Mesendoderm (in vitro differentiated cells): ENCODE results near the gene TRPM8.
"Not testable (repeated sequence)": the region's sequence is repeated elsewhere in the genome, so short reads cannot be mapped to it uniquely, and the experiment has no call there.

Source experiments
- DNase-seq: peaks from one replicate; pipeline ENCODE4 v3.0.0; 2013
- H2AK5ac ChIP-seq: 2 replicates; pipeline ENCODE4 v1.6.1; 2013; ENCODE audit warnings: low read length, inconsistent platforms
- H2BK120ac ChIP-seq: 2 replicates; pipeline ENCODE4 v1.6.1; 2013; ENCODE audit warnings: low read depth, mild to moderate bottlenecking, low read length, moderate library complexity, mixed read lengths
- H2BK15ac ChIP-seq: replicated peaks from 2 replicates; pipeline ENCODE4 v1.6.1; 2013; ENCODE audit warnings: low read depth, mild to moderate bottlenecking, moderate library complexity
- H2BK5ac ChIP-seq: 2 replicates; pipeline ENCODE4 v1.6.1; 2013; ENCODE audit warnings: low read length, inconsistent platforms
- H3K18ac ChIP-seq: 2 replicates; pipeline ENCODE4 v1.6.1; 2013; ENCODE audit warnings: mild to moderate bottlenecking, low read length, mixed read lengths
- H3K23ac ChIP-seq: one replicate; pipeline ENCODE4 v1.6.1; 2013; ENCODE audit warnings: low read length
- H3K27ac ChIP-seq: 2 replicates; pipeline ENCODE4 v1.5.1; 2013; ENCODE audit warnings: low read depth, mild to moderate bottlenecking, inconsistent platforms, low read length, moderate library complexity
- H3K27me3 ChIP-seq: 2 replicates; pipeline ENCODE4 v1.6.1; 2013; ENCODE audit warnings: low read length, control low read depth, mild to moderate bottlenecking, inconsistent platforms; ENCODE audit not compliant: insufficient read depth, poor library complexity
- H3K36me3 ChIP-seq: 2 replicates; pipeline ENCODE4 v1.6.1; 2013; ENCODE audit warnings: low read length, inconsistent platforms; ENCODE audit not compliant: control insufficient read depth, insufficient read depth
- H3K4ac ChIP-seq: one replicate; pipeline ENCODE4 v1.6.1; 2013; ENCODE audit warnings: low read depth, mild to moderate bottlenecking, low read length, moderate library complexity
- H3K4me1 ChIP-seq: 2 replicates; pipeline ENCODE4 v1.6.1; 2013; ENCODE audit warnings: low read depth, low read length, inconsistent platforms; ENCODE audit not compliant: control insufficient read depth
- H3K4me2 ChIP-seq: 2 replicates; pipeline ENCODE4 v1.6.1; 2013; ENCODE audit warnings: low read length
- H3K4me3 ChIP-seq: 2 replicates; pipeline ENCODE4 v1.5.1; 2013; ENCODE audit warnings: mild to moderate bottlenecking, low read length
- H3K56ac ChIP-seq: one replicate; pipeline ENCODE4 v1.6.1; 2013; ENCODE audit warnings: low read length
- H3K79me1 ChIP-seq: 2 replicates; pipeline ENCODE4 v1.6.1; 2013; ENCODE audit warnings: low read length, inconsistent platforms
- H3K79me2 ChIP-seq: 2 replicates; pipeline ENCODE4 v1.6.1; 2013; ENCODE audit warnings: mild to moderate bottlenecking, low read length; ENCODE audit not compliant: control insufficient read depth, insufficient read depth
- H3K9ac ChIP-seq: 2 replicates; pipeline ENCODE4 v1.6.1; 2013; ENCODE audit warnings: low read length, inconsistent platforms
- H4K5ac ChIP-seq: one replicate; pipeline ENCODE4 v1.6.1; 2013; ENCODE audit warnings: low read length
- H4K8ac ChIP-seq: one replicate; pipeline ENCODE4 v1.6.1; 2013; ENCODE audit warnings: low read depth, mild to moderate bottlenecking, control low read depth, low read length, moderate library complexity
- WGBS: extraction: QIAGEN DNeasy Blood & Tissue Kit; methylation state at CpG from one replicate; pipeline ENCODE4 v1.1.7; 2013; ENCODE audit warnings: low lambda C conversion rate, missing lambda C conversion rate; ENCODE audit not compliant: insufficient coverage; ENCODE audit errors: extremely low coverage; 5-methylcytosine and 5-hydroxymethylcytosine counted together

TRPM8 gene

DNA sequence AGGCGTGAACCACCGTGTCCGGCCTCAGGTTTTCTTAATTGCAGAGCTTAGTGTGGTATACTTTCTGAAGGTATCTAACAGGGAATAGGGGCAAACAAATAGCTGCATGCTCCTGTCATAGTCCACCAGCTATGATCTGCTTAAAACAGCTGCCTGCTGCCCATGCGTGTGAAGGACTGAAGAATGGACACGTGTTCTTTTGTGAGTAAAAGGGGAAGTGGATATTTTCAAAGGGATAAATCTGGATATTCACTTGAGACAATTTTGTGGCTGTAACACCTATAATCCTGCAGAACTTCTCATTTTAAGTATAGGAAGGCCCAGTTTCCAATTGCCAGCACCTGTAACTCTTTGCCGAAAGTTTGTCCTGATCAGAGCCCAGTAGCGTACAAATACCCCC, 44.7 kb downstream of the TRPM8 start:
- Histone ChIP-seq H2AK5ac (no peak overlapping the region), H3K4ac (no peak overlapping the region), H3K56ac (no peak overlapping the region), H4K5ac (no peak overlapping the region), H2BK5ac (no peak overlapping the region), H3K36me3 (no peaks in the 10 kb centered on the region), H3K4me2 (no peak overlapping the region), H3K79me1 (no peaks in the 10 kb centered on the region), H3K4me1 (no peaks in the 10 kb centered on the region), H3K9ac (no peak overlapping the region), H2BK15ac (no peak overlapping the region), H3K18ac (no peak overlapping the region), H4K8ac (no peak overlapping the region), H3K79me2 (no peaks in the 10 kb centered on the region), H3K4me3 (no peak overlapping the region), H3K27me3 (no peaks in the 10 kb centered on the region), H2BK120ac (no peak overlapping the region), H3K27ac (no peak overlapping the region), H3K23ac (no peak overlapping the region)
- no CpG with 5 or more reads among the region's 7 CpGs for WGBS
- DNase-seq: no peak

DNA sequence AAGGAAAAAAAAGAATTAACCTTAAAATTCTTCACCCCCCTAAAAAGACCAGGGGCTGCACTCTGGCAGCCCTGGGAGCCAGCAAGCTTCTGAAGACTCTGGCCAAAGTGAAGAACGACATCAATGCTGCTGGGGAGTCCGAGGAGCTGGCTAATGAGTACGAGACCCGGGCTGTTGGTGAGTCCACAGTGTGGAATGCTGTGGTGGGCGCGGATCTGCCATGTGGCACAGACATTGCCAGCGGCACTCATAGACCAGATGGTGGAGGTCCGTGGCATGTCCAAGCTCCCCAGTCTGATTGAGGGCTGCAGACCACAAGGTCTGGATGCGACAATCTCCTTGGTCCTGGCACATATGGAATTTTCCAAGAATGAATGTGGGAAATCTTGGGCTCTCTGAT, 47.4 kb downstream of the TRPM8 start:
- Histone ChIP-seq H2BK120ac (no peak overlapping the region), H3K27me3 (no peaks in the 10 kb centered on the region), H3K79me2 (no peaks in the 10 kb centered on the region), H4K5ac (no peak overlapping the region), H2BK5ac (no peak overlapping the region), H4K8ac (no peak overlapping the region), H3K27ac (no peak overlapping the region), H3K79me1 (no peaks in the 10 kb centered on the region), H3K23ac (no peak overlapping the region), H3K56ac (no peak overlapping the region), H3K4me1 (no peaks in the 10 kb centered on the region), H3K36me3 (no peaks in the 10 kb centered on the region), H2AK5ac (no peak overlapping the region), H2BK15ac (no peak overlapping the region), H3K4ac (no peak overlapping the region), H3K4me3 (no peak overlapping the region), H3K18ac (no peak overlapping the region), H3K9ac (no peak overlapping the region), H3K4me2 (no peak overlapping the region)
- no CpG with 5 or more reads among the region's 9 CpGs for WGBS
- no peak for DNase-seq

DNA sequence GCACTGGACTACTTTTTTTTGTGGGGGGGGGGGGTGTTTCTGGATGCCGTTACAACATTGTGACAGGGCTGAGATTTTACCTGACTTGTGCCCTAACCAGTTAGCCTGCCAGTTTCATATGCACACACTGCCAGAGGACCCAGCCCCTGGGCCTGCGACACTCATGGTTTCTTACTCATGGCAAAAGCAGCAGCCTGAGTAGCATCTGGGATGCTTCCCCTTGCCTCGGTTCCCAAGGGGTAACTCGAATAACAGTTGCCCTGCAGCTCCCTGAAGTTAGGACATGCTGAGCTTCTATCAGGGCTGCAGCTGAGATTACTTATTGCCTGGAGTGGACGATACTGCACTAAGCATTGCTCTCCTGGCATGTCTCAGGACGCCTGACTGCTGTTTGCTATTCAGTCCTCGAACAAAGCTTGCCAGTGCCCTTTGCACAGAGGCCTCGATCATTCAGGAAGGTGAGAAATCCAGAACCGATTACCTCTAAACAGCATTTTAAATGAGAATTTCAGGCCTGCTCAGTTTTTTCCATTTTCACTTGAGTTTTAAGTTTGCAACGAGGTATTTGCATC, 47.9 kb downstream of the TRPM8 start:
- Histone ChIP-seq H3K9ac (no peak overlapping the region), H3K27ac (no peak overlapping the region), H2BK120ac (no peak overlapping the region), H2BK15ac (no peak overlapping the region), H3K18ac (no peak overlapping the region), H3K79me1 (no peaks in the 10 kb centered on the region), H3K4me1 (no peaks in the 10 kb centered on the region), H3K23ac (no peak overlapping the region), H3K79me2 (no peaks in the 10 kb centered on the region), H2BK5ac (no peak overlapping the region), H3K4me2 (no peak overlapping the region), H3K4ac (no peak overlapping the region), H3K4me3 (no peak overlapping the region), H4K5ac (no peak overlapping the region), H3K56ac (no peak overlapping the region), H3K36me3 (no peaks in the 10 kb centered on the region), H3K27me3 (no peaks in the 10 kb centered on the region), H4K8ac (no peak overlapping the region), H2AK5ac (no peak overlapping the region)
- no CpG with 5 or more reads among the region's 10 CpGs for WGBS
- DNase-seq: no peak

DNA sequence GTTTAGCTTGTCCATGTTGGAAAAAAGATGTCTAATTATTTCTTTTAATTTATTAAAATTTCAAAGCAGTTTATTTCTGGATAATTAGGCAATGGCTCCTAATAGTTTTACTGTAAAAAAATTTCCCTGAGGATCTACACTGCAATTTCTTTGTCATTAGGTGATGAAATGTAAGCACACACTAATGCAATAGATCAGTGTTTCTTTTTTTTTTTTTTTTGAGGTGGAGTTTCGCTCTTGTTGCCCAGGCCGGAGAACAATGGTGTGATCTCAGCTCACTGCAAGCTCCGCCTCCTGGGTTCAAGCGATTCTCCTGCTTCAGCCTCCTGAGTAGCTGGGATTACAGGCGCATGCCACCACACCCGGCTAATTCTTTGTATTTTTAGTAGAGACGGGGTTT, 48.5 kb downstream of the TRPM8 start:
- no CpG with 5 or more reads among the region's 7 CpGs for WGBS
- not testable (repeated sequence) for H2AK5ac ChIP-seq, H4K5ac ChIP-seq, DNase-seq, H3K4me1 ChIP-seq, H3K27me3 ChIP-seq, H3K56ac ChIP-seq, H3K4me3 ChIP-seq, H3K9ac ChIP-seq, H3K4me2 ChIP-seq, H4K8ac ChIP-seq, H2BK120ac ChIP-seq, H2BK5ac ChIP-seq, H2BK15ac ChIP-seq, H3K23ac ChIP-seq, H3K79me1 ChIP-seq, H3K27ac ChIP-seq, H3K18ac ChIP-seq, H3K79me2 ChIP-seq, H3K36me3 ChIP-seq, H3K4ac ChIP-seq

DNA sequence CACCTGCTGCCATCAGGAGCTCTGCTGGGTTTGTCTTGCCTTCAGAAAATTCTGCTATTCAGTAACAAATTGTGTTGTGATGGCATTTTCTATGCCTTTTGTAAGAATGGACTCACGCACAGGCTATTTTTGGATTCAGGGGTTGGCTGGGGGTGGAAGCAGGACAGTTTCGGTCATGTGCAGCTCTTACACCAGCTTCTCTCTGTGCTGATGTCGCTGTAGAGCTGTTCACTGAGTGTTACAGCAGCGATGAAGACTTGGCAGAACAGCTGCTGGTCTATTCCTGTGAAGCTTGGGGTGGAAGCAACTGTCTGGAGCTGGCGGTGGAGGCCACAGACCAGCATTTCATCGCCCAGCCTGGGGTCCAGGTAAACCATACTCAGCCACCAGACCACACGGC, 49.2 kb downstream of the TRPM8 start:
- no peak overlapping the region for H3K23ac ChIP-seq
- H3K4me3 ChIP-seq: no peak overlapping the region
- H3K18ac ChIP-seq: no peak overlapping the region
- H3K27me3 ChIP-seq: no peaks in the 10 kb centered on the region
- H3K56ac ChIP-seq: no peak overlapping the region
- no peak overlapping the region for H4K5ac ChIP-seq
- H3K79me2 ChIP-seq: no peaks in the 10 kb centered on the region
- no peak overlapping the region for H3K9ac ChIP-seq
- H3K36me3 ChIP-seq: no peaks in the 10 kb centered on the region
- no peak overlapping the region for H2BK15ac ChIP-seq
- H3K4ac ChIP-seq: no peak overlapping the region
- H3K4me2 ChIP-seq: no peak overlapping the region
- H2BK5ac ChIP-seq: no peak overlapping the region
- no CpG with 5 or more reads among the region's 7 CpGs for WGBS
- no peaks in the 10 kb centered on the region for H3K4me1 ChIP-seq
- no peak overlapping the region for H4K8ac ChIP-seq
- no peak overlapping the region for H2AK5ac ChIP-seq
- H2BK120ac ChIP-seq: no peak overlapping the region
- no peaks in the 10 kb centered on the region for H3K79me1 ChIP-seq
- no peak overlapping the region for H3K27ac ChIP-seq
- DNase-seq: no peak

DNA sequence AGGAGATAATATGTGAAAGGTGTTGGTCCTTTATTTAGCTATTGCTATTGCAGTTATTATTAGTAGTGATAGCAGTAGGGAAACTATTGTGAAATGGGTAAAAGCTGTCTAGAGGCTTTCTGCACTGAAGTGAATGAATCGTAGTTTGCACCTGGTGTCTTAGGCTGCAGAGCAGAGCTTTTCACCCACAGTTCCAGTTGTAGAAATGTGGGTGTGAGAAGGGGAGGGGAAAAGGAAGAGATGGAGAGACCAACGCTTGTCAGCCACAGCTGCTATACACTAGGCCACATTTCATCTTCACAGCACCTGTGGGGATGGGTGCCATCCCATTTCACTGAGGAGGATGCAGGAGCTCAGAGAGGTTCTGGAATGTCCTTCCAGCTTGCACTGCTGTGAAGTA, 50.0 kb downstream of the TRPM8 start:
- Histone ChIP-seq H3K18ac (no peak overlapping the region), H3K79me2 (no peaks in the 10 kb centered on the region), H3K23ac (no peak overlapping the region), H2BK5ac (no peak overlapping the region), H3K4ac (no peak overlapping the region), H3K4me1 (no peaks in the 10 kb centered on the region), H3K27ac (no peak overlapping the region), H3K56ac (no peak overlapping the region), H2AK5ac (no peak overlapping the region), H4K5ac (no peak overlapping the region), H3K4me2 (no peak overlapping the region), H3K79me1 (no peaks in the 10 kb centered on the region), H3K9ac (no peak overlapping the region), H3K36me3 (no peaks in the 10 kb centered on the region), H2BK120ac (no peak overlapping the region), H3K27me3 (no peaks in the 10 kb centered on the region), H2BK15ac (no peak overlapping the region), H4K8ac (no peak overlapping the region), H3K4me3 (no peak overlapping the region)
- DNase-seq: no peak
- no CpG with 5 or more reads among the region's 2 CpGs for WGBS
